A204.1 (cell line): ENCODE data around the gene GSE1.

Experiments
- FAIRE-seq: peaks from 2 replicates; lab custom pipeline; 2012; peaks lifted over from hg19 to GRCh38; lab: Jason Lieb, UNC

The GSE1 gene

GRCh38 chr16:85574672-85575475, 38.2 kb upstream of the GSE1 start:
- FAIRE-seq = no peak

- FAIRE-seq = no peak
Measured at GRCh38 chr16:85575920-85576319, 37.2 kb upstream of the GSE1 start.

DNA sequence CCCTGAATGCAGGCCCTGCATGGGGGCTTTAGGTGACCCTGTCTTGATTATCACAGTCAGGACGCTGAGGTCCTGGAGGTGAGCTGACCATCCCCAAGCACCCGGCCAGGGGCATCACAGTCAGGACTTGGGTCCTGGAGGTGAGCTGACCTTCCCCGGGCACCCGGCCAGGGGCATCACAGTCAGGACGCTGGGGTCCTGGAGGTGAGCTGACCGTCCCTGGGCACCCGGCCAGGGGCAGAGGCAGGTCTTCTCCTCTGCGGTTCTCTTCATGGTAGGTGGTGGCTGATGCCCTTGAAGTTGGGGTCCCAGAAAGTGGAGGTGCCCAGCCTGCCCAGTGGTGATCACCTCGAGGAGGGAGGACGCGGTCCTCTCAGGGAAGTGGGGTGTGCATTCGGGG, 36.2 kb upstream of the GSE1 start:
- FAIRE-seq = no peak

- no peak for FAIRE-seq
Measured at GRCh38 chr16:85577899-85578598, 35.1 kb upstream of the GSE1 start.

DNA sequence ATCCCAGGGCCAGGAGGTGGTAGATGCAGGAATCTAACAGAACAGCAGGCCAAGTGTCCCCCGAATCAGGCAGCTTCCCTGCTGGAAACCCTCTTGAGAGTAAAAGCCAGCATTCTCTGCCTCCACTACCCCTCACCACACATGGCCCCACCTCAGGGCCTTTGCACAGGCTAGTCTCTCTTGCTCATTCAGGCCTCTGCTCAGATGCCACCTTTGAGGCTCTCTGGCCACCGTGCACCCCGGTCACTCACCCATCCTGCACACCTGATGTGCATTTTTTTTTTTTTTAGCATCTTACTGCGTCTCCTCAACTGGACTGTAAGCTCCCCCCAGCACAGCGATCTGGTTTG, 34.5 kb upstream of the GSE1 start:
- FAIRE-seq = no peak

- no peak for FAIRE-seq
Measured at GRCh38 chr16:85579191-85579590, 33.9 kb upstream of the GSE1 start.

GRCh38 chr16:85579923-85580580, 33.1 kb upstream of the GSE1 start:
- no peak for FAIRE-seq

DNA sequence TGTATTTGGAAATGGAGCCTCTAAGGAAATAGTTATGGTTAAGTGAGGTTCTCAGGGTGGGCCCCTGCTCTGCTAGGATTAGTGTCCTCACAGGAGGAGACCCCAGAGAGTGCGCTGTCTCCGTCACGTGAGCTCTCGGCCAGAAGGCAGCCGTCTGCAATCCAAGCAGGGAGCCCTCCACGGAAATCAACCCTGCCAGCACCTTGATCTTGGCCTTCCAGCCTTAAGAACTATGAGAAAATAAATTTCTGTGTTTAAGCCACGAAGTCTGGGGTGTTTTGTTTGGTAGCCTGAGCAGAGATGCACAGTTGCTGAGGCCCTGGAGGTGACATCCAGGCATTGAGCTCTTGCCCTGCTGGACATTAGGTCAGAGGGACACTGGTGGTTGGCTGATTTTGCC, 32.4 kb upstream of the GSE1 start:
- FAIRE-seq = no peak

- FAIRE-seq = no peak
Measured at GRCh38 chr16:85582229-85582991, 30.7 kb upstream of the GSE1 start.

GRCh38 chr16:85583491-85584181, 29.5 kb upstream of the GSE1 start:
- no peak for FAIRE-seq

DNA sequence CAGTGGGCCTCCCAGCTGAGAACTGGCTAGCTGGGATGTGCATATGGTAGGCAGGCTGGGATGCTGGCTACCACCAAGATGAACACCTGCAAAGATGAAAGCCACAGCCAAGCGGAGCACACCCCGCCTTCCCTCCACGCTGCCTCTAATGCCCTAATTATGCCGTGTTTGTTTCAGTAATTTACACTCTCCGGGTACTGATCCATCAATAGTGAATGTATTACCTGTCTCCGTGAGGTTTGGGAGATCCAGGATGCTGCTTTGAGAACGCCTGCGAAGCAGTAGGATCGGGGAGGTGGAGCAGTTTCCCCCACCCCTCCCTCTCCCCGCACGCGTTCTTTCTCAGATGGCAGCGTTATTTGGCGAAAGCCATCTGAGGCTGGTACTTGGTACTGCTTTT, 28.9 kb upstream of the GSE1 start:
- FAIRE-seq = no peak

DNA sequence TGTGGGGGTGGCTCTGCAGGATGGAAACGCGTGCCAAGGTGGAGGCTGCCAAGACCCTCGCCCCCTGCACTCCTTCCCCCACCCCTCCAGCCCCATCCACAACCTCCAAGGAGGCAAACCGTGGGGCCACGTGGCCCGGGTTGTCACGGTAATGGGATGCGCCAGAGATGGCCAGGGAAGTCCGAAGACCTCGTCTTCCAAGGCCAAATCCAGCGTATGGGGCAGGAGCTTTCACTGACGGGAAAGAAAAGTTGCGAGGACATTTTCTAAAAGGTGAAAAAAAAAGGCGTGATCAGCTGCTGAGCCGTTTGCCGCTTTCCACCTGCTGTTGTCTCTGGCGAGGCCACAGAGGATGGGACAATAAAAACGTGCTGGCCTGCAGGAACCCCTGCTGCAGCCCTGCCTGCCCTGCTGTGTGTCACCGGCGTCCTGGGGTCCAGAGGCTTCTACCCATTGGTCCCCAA, 28.3 kb upstream of the GSE1 start:
- FAIRE-seq = no peak

- FAIRE-seq = no peak
Measured at GRCh38 chr16:85585711-85586110, 27.4 kb upstream of the GSE1 start.

DNA sequence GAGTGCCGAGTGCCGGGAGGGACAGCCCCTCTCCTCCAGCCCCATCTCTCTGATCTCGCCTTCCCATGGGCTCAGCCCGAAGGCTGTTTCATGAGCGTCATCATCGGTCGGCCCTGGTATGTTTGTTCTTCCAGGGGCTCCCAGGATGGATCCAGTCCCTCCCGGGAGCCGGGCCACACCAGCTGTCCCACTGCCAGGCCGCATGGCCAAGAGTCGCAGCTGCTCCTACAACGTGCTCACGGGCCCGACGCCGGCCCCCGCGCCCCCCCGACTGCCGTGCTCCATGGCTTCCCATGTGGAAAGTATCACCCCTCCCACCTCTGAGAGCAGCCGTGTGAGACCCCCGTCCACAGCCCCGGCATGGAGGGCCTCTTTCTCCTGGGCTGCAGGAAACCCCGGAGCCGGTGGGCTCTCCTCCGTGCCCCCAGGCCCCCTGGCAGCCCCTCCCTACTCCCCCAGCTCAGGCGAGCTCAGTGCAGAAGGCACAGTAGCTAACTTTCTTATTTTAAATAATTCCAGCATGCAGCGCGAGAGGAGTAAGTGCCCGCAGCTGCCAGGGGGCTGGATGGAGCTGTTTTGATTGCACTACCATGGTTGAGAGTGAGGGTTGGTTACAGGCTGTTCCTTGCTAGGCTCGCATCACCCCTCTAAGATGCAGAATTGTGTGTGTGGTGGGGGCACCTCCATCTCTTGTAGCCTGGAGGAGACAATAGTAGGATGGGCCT, 26.6 kb upstream of the GSE1 start:
- FAIRE-seq = no peak

DNA sequence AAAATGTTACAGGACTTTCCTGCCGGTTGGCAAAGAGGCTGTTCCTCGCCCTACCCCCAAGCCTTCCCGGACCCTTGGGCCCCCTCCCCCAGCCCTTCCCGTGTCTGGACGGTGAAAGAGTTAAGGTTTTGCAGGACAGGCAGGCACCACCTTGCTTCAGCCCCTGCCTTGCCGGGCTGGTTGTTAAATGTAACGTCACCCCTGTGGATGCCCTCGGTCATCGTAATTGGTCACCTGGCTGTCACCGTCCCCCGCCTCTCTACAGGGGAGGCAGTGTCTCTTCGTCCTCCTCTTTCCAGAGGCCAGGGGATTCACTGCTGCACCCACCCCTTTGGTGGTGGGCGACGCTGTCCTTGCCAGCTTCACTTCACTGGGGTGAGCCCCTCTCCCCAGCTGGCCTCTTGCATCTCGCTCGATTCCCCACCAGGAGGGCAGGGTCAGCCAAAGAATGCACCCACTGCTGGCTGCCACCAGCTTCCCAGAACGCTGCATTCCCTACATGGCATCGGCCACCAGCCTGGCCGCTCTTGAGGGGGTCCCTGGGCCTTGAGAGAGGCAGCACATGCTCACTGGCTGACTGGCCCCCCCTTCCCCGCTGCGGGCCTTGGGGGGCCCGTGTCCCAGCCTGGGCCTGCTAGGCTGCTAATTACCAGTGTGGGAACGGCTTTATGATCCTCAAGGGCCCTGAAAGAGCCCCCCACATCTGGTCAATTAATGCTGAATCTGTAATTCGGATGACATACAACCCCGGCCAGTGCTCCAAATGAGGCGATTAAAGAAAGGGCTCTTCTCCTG, 25.2 kb upstream of the GSE1 start:
- FAIRE-seq = no peak

GRCh38 chr16:85588562-85589503, 24.3 kb upstream of the GSE1 start:
- FAIRE-seq = no peak

DNA sequence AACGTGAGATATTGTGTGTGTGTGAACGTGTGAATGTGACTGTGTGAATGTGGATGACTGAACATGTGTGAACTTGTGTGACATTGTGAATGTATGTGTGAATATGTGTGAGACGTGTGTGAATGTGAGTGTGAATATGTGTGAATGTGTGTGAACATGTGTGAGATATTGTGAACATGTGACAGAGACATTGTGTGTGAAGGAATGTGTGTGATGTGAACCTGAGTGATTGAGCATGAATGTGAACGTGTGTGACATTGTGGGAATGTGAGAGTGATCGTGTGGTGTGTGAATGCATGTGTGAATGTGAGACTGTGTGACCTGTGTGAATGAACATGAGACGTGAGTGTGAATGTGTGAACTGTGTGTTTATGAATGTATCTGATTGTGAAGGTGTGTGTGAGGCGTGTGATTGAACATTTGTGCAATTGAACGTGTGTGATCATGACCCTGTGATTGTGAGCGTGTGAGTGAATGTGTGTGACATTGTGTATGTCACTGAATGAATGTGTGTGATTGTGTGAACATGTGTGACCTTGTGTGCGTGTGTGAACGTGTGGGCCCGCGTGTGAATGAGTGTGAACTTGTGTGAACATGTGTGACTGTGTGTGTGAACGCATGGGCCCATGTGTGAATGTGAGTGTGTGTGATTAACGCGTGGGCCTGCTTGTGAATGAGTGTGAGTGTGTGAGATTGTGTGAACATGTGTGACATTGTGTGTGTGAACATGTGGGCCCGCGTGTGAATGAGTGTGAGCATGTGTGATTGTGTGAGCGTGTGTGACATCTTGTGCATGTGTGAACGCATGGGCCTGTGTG, 23.2 kb upstream of the GSE1 start:
- no peak for FAIRE-seq

GRCh38 chr16:85590506-85590832, 22.7 kb upstream of the GSE1 start:
- FAIRE-seq = no peak

DNA sequence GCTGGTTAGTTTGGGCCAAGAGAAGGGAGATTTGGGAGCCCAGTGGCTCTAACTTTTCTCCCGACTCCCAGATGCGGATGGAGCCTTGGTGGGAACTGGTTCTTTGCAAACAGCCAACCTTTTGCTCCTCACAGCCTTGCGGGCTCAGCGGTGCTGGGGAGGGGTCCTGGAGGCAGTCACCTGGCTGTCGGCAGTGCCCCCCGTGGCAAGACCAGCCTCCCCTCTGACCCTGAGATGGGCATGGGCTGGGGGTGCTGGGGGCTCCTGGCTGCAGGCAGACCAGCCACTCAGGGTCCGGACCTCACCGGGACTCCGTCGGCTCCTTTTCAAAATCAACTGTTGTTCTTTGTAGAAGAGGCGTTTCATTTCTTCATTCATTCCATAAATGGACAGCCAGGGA, 21.7 kb upstream of the GSE1 start:
- FAIRE-seq = no peak
